HepG2 (cell line): ENCODE measurements around the gene VTN. TPM values are rescaled to one million over a fixed set of nuclear protein-coding genes. Genes with fewer than 3 reads are reported as not detected.
A peak's percentile ranks its signal among the peaks of the same experiment; 100 is the strongest.

Experiments used
- HMG20A ChIP-seq: IDR thresholded peaks from 2 replicates; pipeline ENCODE4 v1.6.1; 2016; ENCODE audit warnings: borderline replicate concordance
- HNF4G ChIP-seq, 2 experiments: sonication (generic) in 1 of 2; formaldehyde crosslinking in 1 of 2; IDR thresholded peaks; 2 replicates each; pipeline versions ENCODE4 v1.4.0 to v1.6.1; 2011 to 2020; ENCODE audit warnings: borderline replicate concordance in 2 of 2, low read depth in 2 of 2, mild to moderate bottlenecking in 2 of 2, low read length in 1 of 2, missing genetic modification reagents in 1 of 2, moderate library complexity in 1 of 2
- KAT8 ChIP-seq: IDR thresholded peaks from 2 replicates; pipeline ENCODE4 v1.6.1; 2016; ENCODE audit warnings: missing genetic modification reagents, missing compliant biosample characterization
- MAZ ChIP-seq, 2 experiments: sonication (generic) in 1 of 2; formaldehyde crosslinking in 1 of 2; IDR thresholded peaks; 2 replicates each; pipeline versions ENCODE4 v1.5.0 to v1.6.1; 2012 to 2020; ENCODE audit warnings: low read depth in 2 of 2, mild to moderate bottlenecking in 2 of 2, borderline replicate concordance in 1 of 2, improper control_type of control experiment in 1 of 2, low read length in 1 of 2, missing genetic modification reagents in 1 of 2, moderate library complexity in 1 of 2
- MTF2 ChIP-seq: sonication (generic); formaldehyde crosslinking; IDR thresholded peaks from 2 replicates; pipeline ENCODE4 v1.5.0; 2020; ENCODE audit warnings: missing genetic modification reagents, borderline replicate concordance
- NRL ChIP-seq: sonication (generic); formaldehyde crosslinking; IDR thresholded peaks from 2 replicates; pipeline ENCODE4 v1.5.0; 2020; ENCODE audit warnings: missing genetic modification reagents, mild to moderate bottlenecking, moderate library complexity, borderline replicate concordance
- PHB2 ChIP-seq: fragments of 450-650 bp; IDR thresholded peaks from 2 replicates; pipeline ENCODE4 v1.6.1; 2018; ENCODE audit not compliant: partially characterized antibody
- POGK ChIP-seq: sonication (generic); formaldehyde crosslinking; conservative IDR thresholded peaks from 2 replicates; pipeline ENCODE4 v1.8.0; 2022; ENCODE audit warnings: mild to moderate bottlenecking, moderate library complexity, missing genetic modification reagents
- RARA ChIP-seq: IDR thresholded peaks from 2 replicates; pipeline ENCODE4 v1.6.1; 2016; ENCODE audit warnings: missing genetic modification reagents, missing compliant biosample characterization
- RXRB ChIP-seq: IDR thresholded peaks from 2 replicates; pipeline ENCODE4 v1.6.1; 2016; ENCODE audit warnings: borderline replicate concordance, missing genetic modification reagents, missing compliant biosample characterization
- SALL2 ChIP-seq: sonication (generic); formaldehyde crosslinking; IDR thresholded peaks from 2 replicates; pipeline ENCODE4 v1.8.1; 2023; ENCODE audit warnings: mild to moderate bottlenecking, missing genetic modification reagents, inconsistent platforms
- SMAD1 ChIP-seq: sonication (generic); formaldehyde crosslinking; IDR thresholded peaks from 2 replicates; pipeline ENCODE4 v1.4.0; 2020; ENCODE audit warnings: missing genetic modification reagents, low read depth, mild to moderate bottlenecking, borderline replicate concordance
- SRY ChIP-seq: sonication (generic); formaldehyde crosslinking; IDR thresholded peaks from 2 replicates; pipeline ENCODE4 v1.8.0; 2022; ENCODE audit warnings: mild to moderate bottlenecking, missing genetic modification reagents
- TEF ChIP-seq: sonication (generic); formaldehyde crosslinking; IDR thresholded peaks from 2 replicates; pipeline ENCODE4 v1.5.0; 2020; ENCODE audit warnings: missing genetic modification reagents
- TGIF2 ChIP-seq: IDR thresholded peaks from 2 replicates; pipeline ENCODE4 v1.6.1; 2016; ENCODE audit warnings: control low read depth, missing compliant biosample characterization
- TRIM22 ChIP-seq: fragments of 450-650 bp; IDR thresholded peaks from 2 replicates; pipeline ENCODE4 v1.6.1; 2017
- ZEB1 ChIP-seq: IDR thresholded peaks from 2 replicates; pipeline ENCODE4 v1.6.1; 2012; ENCODE audit warnings: mild to moderate bottlenecking, low read depth, inconsistent platforms; ENCODE audit not compliant: insufficient replicate concordance
- ZKSCAN1 ChIP-seq: fragments of 150-350 bp; IDR thresholded peaks from 2 replicates; pipeline ENCODE4 v1.6.1; 2014; ENCODE audit warnings: low read length
- ZNF17 ChIP-seq: sonication (generic); formaldehyde crosslinking; IDR thresholded peaks from 2 replicates; pipeline ENCODE4 v1.5.0; 2020; ENCODE audit warnings: mild to moderate bottlenecking, missing genetic modification reagents
- ZNF33B ChIP-seq: sonication (generic); formaldehyde crosslinking; IDR thresholded peaks from 2 replicates; pipeline ENCODE4 v1.5.1; 2020; ENCODE audit warnings: mild to moderate bottlenecking, missing genetic modification reagents
- ZNF343 ChIP-seq: sonication (generic); formaldehyde crosslinking; IDR thresholded peaks from 2 replicates; pipeline ENCODE4 v1.4.0; 2020; ENCODE audit warnings: mild to moderate bottlenecking, missing genetic modification reagents
- ZNF598 ChIP-seq: sonication (generic); formaldehyde crosslinking; IDR thresholded peaks from 2 replicates; pipeline ENCODE4 v1.5.1; 2020; ENCODE audit warnings: mild to moderate bottlenecking, missing genetic modification reagents, borderline replicate concordance
- ZNF740 ChIP-seq: sonication (generic); formaldehyde crosslinking; IDR thresholded peaks from 2 replicates; pipeline ENCODE4 v1.4.0; 2020; ENCODE audit warnings: missing genetic modification reagents
- ZNF83 ChIP-seq: sonication (generic); formaldehyde crosslinking; IDR thresholded peaks from 2 replicates; pipeline ENCODE4 v1.4.0; 2020; ENCODE audit warnings: missing genetic modification reagents, mild to moderate bottlenecking, borderline replicate concordance
- polyA plus RNA-seq, 8 experiments: library from polyadenylated mRNA; depleted of rRNA in 3 of 8; stranded (reverse) in 7 of 8; unstranded in 1 of 8; fragments of >200 nt; fragmentation: Illumina TruSeq in 4 of 8; extraction: Trizol in 4 of 8; gene quantifications; 2 replicates each; pipeline versions ENCODE4 v1.2.1 to v1.2.3, GENCODE V29; 2011 to 2016; ENCODE audit warnings: low read depth in 4 of 8, missing spikeins in 1 of 8, mixed read lengths in 1 of 8; ENCODE audit not compliant: insufficient read depth in 1 of 8
- total RNA-seq, 5 experiments: library from RNA; depleted of rRNA; stranded (reverse); fragments of >200 nt; fragmentation: Illumina TruSeq; extraction: Trizol; gene quantifications; 2 replicates each; pipeline ENCODE4 v1.2.3, GENCODE V29; 2016; ENCODE audit warnings: low read depth in 1 of 5

VTN gene
- total and polyA plus RNA-seq, 2 of the 13 experiments (the other 11 are each of a cell fraction or from before 2014, with no cell fraction given), result 108 to 131 TPM

- TF ChIP-seq MAZ (IDR thresholded peaks at IDR 0.05; ENCODE audit: borderline replicate concordance, low read depth, low read length) (peak; percentile 58; the same call in 1 of the 2 replicates), MAZ (CRISPR knock-in tag; IDR thresholded peaks at IDR 0.05; ENCODE audit: low read depth) (peak; percentile 51; the same call in 1 of the 2 replicates), SALL2 (peak; percentile 86), RXRB (CRISPR knock-in tag) (0 out of 2 replicates have a peak, but pooled peaks have one; percentile 9), ZNF740 (CRISPR knock-in tag) (peak; percentile 75; the same call in 1 of the 2 replicates), SRY (CRISPR knock-in tag) (peak; percentile 93), POGK (no peak; the same call in 1 of the 2 replicates), ZNF83 (CRISPR knock-in tag) (0 out of 2 replicates have a peak, but pooled peaks have one; percentile 87), HMG20A (CRISPR knock-in tag) (no peak), ZNF33B (no peak), TGIF2 (CRISPR knock-in tag) (peak; percentile 84), ZNF343 (CRISPR knock-in tag) (peak; percentile 70; the same call in 1 of the 2 replicates), HNF4G (IDR thresholded peaks at IDR 0.05; ENCODE audit: borderline replicate concordance, low read depth, low read length) (no peak), HNF4G (CRISPR knock-in tag; IDR thresholded peaks at IDR 0.05; ENCODE audit: borderline replicate concordance, low read depth) (no peak), SMAD1 (CRISPR knock-in tag) (no peak), MTF2 (CRISPR knock-in tag) (no peak; the same call in 1 of the 2 replicates), TEF (CRISPR knock-in tag) (no peak), PHB2 (no peak), TRIM22 (no peak), ZEB1 (no peak), ZKSCAN1 (no peak), ZNF17 (CRISPR knock-in tag) (no peak), KAT8 (peak; percentile 66), NRL (CRISPR knock-in tag) (peak; percentile 94), RARA (no peak), ZNF598 (CRISPR knock-in tag) (no peak)
Observed at GRCh38 chr17:28318759-28319597, 51.1 kb downstream of the VTN start, which contains the start of gene TMEM97 (continued).
